H4 (cell line): Measurements from ENCODE around the gene SCN4A. TPM values are rescaled to one million over a fixed set of nuclear protein-coding genes. Genes with fewer than 3 reads are reported as not detected.

Experiments
- total RNA-seq: library from RNA; depleted of rRNA; stranded (reverse); fragments of >200 nt; shearing (Covaris generic); gene quantifications from 2 replicates; pipeline ENCODE4 v1.2.3, GENCODE V29; 2014; rRNA removed

Gene SCN4A
- total RNA-seq, 1 experiment from 2014 or later, result 0.02 TPM

Other genes starting within 250 kb of the SCN4A start
- gene STRADA, start 231.1 kb downstream of the SCN4A start, total RNA-seq, result 18.5 and 19.9 TPM in 2 replicates
- 50.4 and 69.3 TPM in 2 replicates for gene CCDC47, start 199.3 kb downstream of the SCN4A start, total RNA-seq
- gene DDX42, start 198.7 kb downstream of the SCN4A start, total RNA-seq, result 21.0 and 30.5 TPM in 2 replicates
- gene PSMC5, start 145.5 kb downstream of the SCN4A start, total RNA-seq, result 64.8 and 71.7 TPM in 2 replicates
- 95.5 and 124 TPM in 2 replicates for gene FTSJ3, start 145.3 kb downstream of the SCN4A start, total RNA-seq
- 86.3 and 152 TPM in 2 replicates for gene SMARCD2, start 130.2 kb downstream of the SCN4A start, total RNA-seq
- not detected in 2 replicates for gene CSH2, start 99.2 kb downstream of the SCN4A start, total RNA-seq
- not detected in 2 replicates for gene GH2, start 91.0 kb downstream of the SCN4A start, total RNA-seq
- not detected in 2 replicates for gene CSH1, start 76.3 kb downstream of the SCN4A start, total RNA-seq
- gene CSHL1, start 61.7 kb downstream of the SCN4A start, total RNA-seq, result not detected in 2 replicates
- gene GH1, start 54.1 kb downstream of the SCN4A start, total RNA-seq, result not detected in 2 replicates
- 1.1 TPM in 1 of 2 replicates, not detected in the other for gene CD79B, start 40.6 kb downstream of the SCN4A start, total RNA-seq
- 0.27 and 2.3 TPM in 2 replicates for gene PRR29, start 25.4 kb upstream of the SCN4A start, total RNA-seq
- 0.14 TPM in 1 of 2 replicates, not detected in the other for gene ICAM2, start 47.7 kb upstream of the SCN4A start, total RNA-seq
- gene ERN1, start 157.2 kb upstream of the SCN4A start, total RNA-seq, result 1.2 and 2.7 TPM in 2 replicates